RKO (cell line): ENCODE measurements around the gene AEBP2.
"Not testable (repeated sequence)": the region's sequence is repeated elsewhere in the genome, so short reads cannot be mapped to it uniquely, and the experiment has no call there.

ENCODE experiments used
- DNase-seq: peaks from one replicate; pipeline ENCODE4 v3.0.0-alpha.2; 2016; ENCODE audit warnings: low spot score

Gene AEBP2

GRCh38 chr12:19454837-19455236 lies 15.5 kb downstream of the AEBP2 start:
- no peak for DNase-seq

- DNase-seq: no peak
These were observed 16.9 kb downstream of the AEBP2 start for GRCh38 chr12:19456176-19456575.

GRCh38 chr12:19457561-19457960 lies 18.3 kb downstream of the AEBP2 start:
- DNase-seq: no peak

- DNase-seq: no peak
These were observed 19.4 kb downstream of the AEBP2 start for GRCh38 chr12:19458733-19459132.

- DNase-seq: no peak
These were observed 22.7 kb downstream of the AEBP2 start for GRCh38 chr12:19461999-19462398.

GRCh38 chr12:19462406-19462805 lies 23.1 kb downstream of the AEBP2 start:
- no peak for DNase-seq

- DNase-seq: no peak
These were observed 24.9 kb downstream of the AEBP2 start for GRCh38 chr12:19464192-19464580.

GRCh38 chr12:19465711-19466110 lies 26.4 kb downstream of the AEBP2 start:
- DNase-seq: no peak

- no peak for DNase-seq
These were observed 34.9 kb downstream of the AEBP2 start for GRCh38 chr12:19474147-19474546.

GRCh38 chr12:19475884-19476505 lies 36.7 kb downstream of the AEBP2 start:
- not testable (repeated sequence) for DNase-seq

GRCh38 chr12:19477071-19477470 lies 37.8 kb downstream of the AEBP2 start:
- no peak for DNase-seq

- no peak for DNase-seq
These were observed 41.2 kb downstream of the AEBP2 start for GRCh38 chr12:19480459-19480858.

GRCh38 chr12:19482036-19482435 lies 42.7 kb downstream of the AEBP2 start:
- no peak for DNase-seq

- no peak for DNase-seq
These were observed 43.3 kb downstream of the AEBP2 start for GRCh38 chr12:19482551-19483109.

- no peak for DNase-seq
These were observed 44.4 kb downstream of the AEBP2 start for GRCh38 chr12:19483727-19484126.

- no peak for DNase-seq
These were observed 45.4 kb downstream of the AEBP2 start for GRCh38 chr12:19484738-19485137.

GRCh38 chr12:19485240-19485639 lies 45.9 kb downstream of the AEBP2 start:
- DNase-seq: no peak

GRCh38 chr12:19489168-19489567 lies 49.9 kb downstream of the AEBP2 start:
- no peak for DNase-seq

GRCh38 chr12:19490908-19491307 lies 51.6 kb downstream of the AEBP2 start:
- DNase-seq: no peak

- no peak for DNase-seq
These were observed 52.6 kb downstream of the AEBP2 start for GRCh38 chr12:19491863-19492262.

GRCh38 chr12:19496219-19496878 lies 57.1 kb downstream of the AEBP2 start:
- no peak for DNase-seq

GRCh38 chr12:19498099-19498498 lies 58.8 kb downstream of the AEBP2 start:
- no peak for DNase-seq

- no peak for DNase-seq
These were observed 59.7 kb downstream of the AEBP2 start for GRCh38 chr12:19499030-19499429.

- no peak for DNase-seq
These were observed 67.2 kb downstream of the AEBP2 start for GRCh38 chr12:19506497-19506896.
